T-helper 17 cell (primary cell): ENCODE measurements around the gene VENTX. TPM values are rescaled to one million over a fixed set of nuclear protein-coding genes. Genes with fewer than 3 reads are reported as not detected.
"Not testable (repeated sequence)": the region's sequence is repeated elsewhere in the genome, so short reads cannot be mapped to it uniquely, and the experiment has no call there.

Experiments
- ATAC-seq: fragments of 150-1000 bp; cut with Tn5 transposase; 2 replicates; pipeline ENCODE4 v1.10.0; 2021; ENCODE audit warnings: mild to moderate bottlenecking, moderate library complexity
- DNase-seq, 3 donors: peaks; one replicate each; pipeline versions ENCODE4 v3.0.0 to v3.0.0-alpha.2; 2020 to 2021
- H3K9me3 ChIP-seq: one replicate; pipeline ENCODE4 v1.7.0; 2013; ENCODE audit warnings: low read length, mild to moderate bottlenecking; ENCODE audit not compliant: control insufficient read depth, poor library complexity, severe bottlenecking
- H3K27ac Mint-ChIP-seq: one replicate; pipeline ENCODE4 v1.8.0; 2022; ENCODE audit warnings: mild to moderate bottlenecking, moderate library complexity, mixed read lengths
- H3K27me3 Mint-ChIP-seq: one replicate; pipeline ENCODE4 v1.8.0; 2022; ENCODE audit warnings: mixed read lengths
- H3K36me3 Mint-ChIP-seq: one replicate; pipeline ENCODE4 v1.8.0; 2022; ENCODE audit warnings: low read depth, mixed read lengths
- H3K4me1 Mint-ChIP-seq: one replicate; pipeline ENCODE4 v1.8.0; 2022; ENCODE audit warnings: mild to moderate bottlenecking, mixed read lengths
- H3K4me3 Mint-ChIP-seq: one replicate; pipeline ENCODE4 v1.8.0; 2022; ENCODE audit warnings: mild to moderate bottlenecking, moderate library complexity, mixed read lengths
- total RNA-seq, 4 donors: library from RNA in 2 of 4; stranded (reverse) in 2 of 4; gene quantifications; one replicate each; pipeline ENCODE4 v1.2.3 and lab custom pipeline; 2022 to 2026

Gene VENTX
- total RNA-seq, 2 donors from 2014 or later: 0.21 to 0.52 TPM

GRCh38 chr10:133227256-133227655, 10.4 kb upstream of the VENTX start:
- peaks cover 18% of the 10 kb centered on the region for H3K4me1 Mint-ChIP-seq
- no peaks in the 10 kb centered on the region for H3K9me3 ChIP-seq
- ATAC-seq (no peak), DNase-seq (no peak)
- H3K36me3 Mint-ChIP-seq: no peaks in the 10 kb centered on the region
- peaks cover 45% of the 10 kb centered on the region for H3K27me3 Mint-ChIP-seq
- no peak overlapping the region for H3K27ac Mint-ChIP-seq
- H3K4me3 Mint-ChIP-seq: no peak overlapping the region

GRCh38 chr10:133229265-133230043, 8.2 kb upstream of the VENTX start:
- peaks cover 18% of the 10 kb centered on the region for H3K4me1 Mint-ChIP-seq
- peaks cover 57% of the 10 kb centered on the region for H3K27me3 Mint-ChIP-seq
- no peak overlapping the region for H3K27ac Mint-ChIP-seq
- ATAC-seq (no peak), DNase-seq (no peak)
- H3K4me3 Mint-ChIP-seq: peak overlapping the region; percentile 63
- no peaks in the 10 kb centered on the region for H3K9me3 ChIP-seq
- H3K36me3 Mint-ChIP-seq: no peaks in the 10 kb centered on the region

- Mint-ChIP-seq H3K4me1 (peaks cover 19% of the 10 kb centered on the region), H3K27me3 (peaks cover 60% of the 10 kb centered on the region), H3K4me3 (peak within 1 kb of the TSS; percentile 77), H3K27ac (no peak within 1 kb of the TSS), H3K36me3 (no peaks in the 10 kb centered on the region)
- DNase-seq (no peak), ATAC-seq (peak; percentile 15)
- H3K9me3 ChIP-seq: no peaks in the 10 kb centered on the region
These were observed 7.7 kb upstream of the VENTX start, which contains the start of gene UTF1 for GRCh38 chr10:133230044-133230361. Gene UTF1, plus strand, starts transcription at chr10:133230217. Its CDS starts 72 bp downstream, at chr10:133230289.

- H3K4me3 Mint-ChIP-seq: peak overlapping the region; percentile 77
These were observed 7.1 kb upstream of the VENTX start for GRCh38 chr10:133230387-133231195.

GRCh38 chr10:133231244-133231945, 6.3 kb upstream of the VENTX start:
- Mint-ChIP-seq H3K4me1 (peaks cover 17% of the 10 kb centered on the region), H3K4me3 (peak overlapping the region; percentile 45), H3K27me3 (peaks cover 59% of the 10 kb centered on the region), H3K36me3 (no peaks in the 10 kb centered on the region), H3K27ac (no peak overlapping the region)
- H3K9me3 ChIP-seq: no peaks in the 10 kb centered on the region
- DNase-seq (no peak), ATAC-seq (no peak)

More at GRCh38 chr10:133230387-133231195, 7.1 kb upstream of the VENTX start:
- Mint-ChIP-seq H3K27me3 (peaks cover 62% of the 10 kb centered on the region), H3K4me1 (peaks cover 19% of the 10 kb centered on the region), H3K27ac (no peak overlapping the region), H3K36me3 (no peaks in the 10 kb centered on the region)
- peak; percentile 39 for ATAC-seq
- H3K9me3 ChIP-seq: no peaks in the 10 kb centered on the region
- DNase-seq: no peak

GRCh38 chr10:133231946-133232574, 5.6 kb upstream of the VENTX start:
- H3K4me1 Mint-ChIP-seq: peaks cover 15% of the 10 kb centered on the region
- H3K4me3 Mint-ChIP-seq: no peak overlapping the region
- no peaks in the 10 kb centered on the region for H3K36me3 Mint-ChIP-seq
- no peak overlapping the region for H3K27ac Mint-ChIP-seq
- no peaks in the 10 kb centered on the region for H3K9me3 ChIP-seq
- ATAC-seq (no peak), DNase-seq (no peak)
- H3K27me3 Mint-ChIP-seq: peaks cover 53% of the 10 kb centered on the region

- not testable (repeated sequence) for H3K27ac Mint-ChIP-seq, DNase-seq, H3K9me3 ChIP-seq, H3K36me3 Mint-ChIP-seq
- Mint-ChIP-seq H3K27me3 (peaks cover 42% of the 10 kb centered on the region), H3K4me1 (peaks cover 11% of the 10 kb centered on the region), H3K4me3 (peak overlapping the region; percentile 86)
- ATAC-seq: peak; percentile 3
These were observed 2.9 kb upstream of the VENTX start for GRCh38 chr10:133234796-133235195.

GRCh38 chr10:133235265-133235855, 2.3 kb upstream of the VENTX start:
- ATAC-seq: peak; percentile 24
- no peak for DNase-seq
- Mint-ChIP-seq H3K36me3 (no peaks in the 10 kb centered on the region), H3K4me3 (peak overlapping the region; percentile 86), H3K27me3 (peaks cover 42% of the 10 kb centered on the region), H3K27ac (no peak overlapping the region), H3K4me1 (peaks cover 11% of the 10 kb centered on the region)
- H3K9me3 ChIP-seq: no peaks in the 10 kb centered on the region

GRCh38 chr10:133235932-133236331, 1.7 kb upstream of the VENTX start:
- Mint-ChIP-seq H3K4me3 (peak overlapping the region; percentile 86), H3K36me3 (peaks cover 3% of the 10 kb centered on the region), H3K4me1 (peaks cover 12% of the 10 kb centered on the region), H3K27me3 (peaks cover 47% of the 10 kb centered on the region), H3K27ac (no peak overlapping the region)
- H3K9me3 ChIP-seq: no peaks in the 10 kb centered on the region
- ATAC-seq: peak; percentile 19
- no peak for DNase-seq

GRCh38 chr10:133236401-133237240, 1.0 kb upstream of the VENTX start:
- DNase-seq: no peak
- no peak overlapping the region for H3K4me3 Mint-ChIP-seq
- ATAC-seq: no peak
- H3K4me1 Mint-ChIP-seq: peaks cover 18% of the 10 kb centered on the region
- peaks cover 3% of the 10 kb centered on the region for H3K36me3 Mint-ChIP-seq
- H3K9me3 ChIP-seq: no peaks in the 10 kb centered on the region
- H3K27ac Mint-ChIP-seq: no peak overlapping the region
- H3K27me3 Mint-ChIP-seq: peaks cover 52% of the 10 kb centered on the region

GRCh38 chr10:133237241-133237587, 441 bp upstream of the VENTX start:
- Mint-ChIP-seq H3K27me3 (peaks cover 52% of the 10 kb centered on the region), H3K36me3 (peaks cover 3% of the 10 kb centered on the region), H3K4me3 (peak overlapping the region; percentile 67), H3K27ac (no peak overlapping the region), H3K4me1 (peaks cover 19% of the 10 kb centered on the region)
- no peak for DNase-seq
- ATAC-seq: no peak
- H3K9me3 ChIP-seq: no peaks in the 10 kb centered on the region

- peak overlapping the region; percentile 19 for H3K4me3 Mint-ChIP-seq
- DNase-seq: no peak
- ATAC-seq: no peak
These were observed 780 bp downstream of the VENTX start for GRCh38 chr10:133238466-133238804.

More at GRCh38 chr10:133238466-133238804, 780 bp downstream of the VENTX start:
- Mint-ChIP-seq H3K27me3 (peaks cover 53% of the 10 kb centered on the region), H3K4me1 (peaks cover 27% of the 10 kb centered on the region), H3K36me3 (peaks cover 7% of the 10 kb centered on the region), H3K27ac (no peak overlapping the region)
- H3K9me3 ChIP-seq: no peaks in the 10 kb centered on the region
